HG03039 (cell line): ENCODE results near the gene DGKB.
"Not testable (repeated sequence)": the region's sequence is repeated elsewhere in the genome, so short reads cannot be mapped to it uniquely, and the experiment has no call there.

Source experiments
- ATAC-seq: cut with Tn5 transposase; IDR thresholded peaks from one replicate; pipeline ENCODE4 v1.9.1; 2021; ENCODE audit warnings: mild to moderate bottlenecking, moderate library complexity; ENCODE audit not compliant: unreplicated experiment

The DGKB gene

DNA sequence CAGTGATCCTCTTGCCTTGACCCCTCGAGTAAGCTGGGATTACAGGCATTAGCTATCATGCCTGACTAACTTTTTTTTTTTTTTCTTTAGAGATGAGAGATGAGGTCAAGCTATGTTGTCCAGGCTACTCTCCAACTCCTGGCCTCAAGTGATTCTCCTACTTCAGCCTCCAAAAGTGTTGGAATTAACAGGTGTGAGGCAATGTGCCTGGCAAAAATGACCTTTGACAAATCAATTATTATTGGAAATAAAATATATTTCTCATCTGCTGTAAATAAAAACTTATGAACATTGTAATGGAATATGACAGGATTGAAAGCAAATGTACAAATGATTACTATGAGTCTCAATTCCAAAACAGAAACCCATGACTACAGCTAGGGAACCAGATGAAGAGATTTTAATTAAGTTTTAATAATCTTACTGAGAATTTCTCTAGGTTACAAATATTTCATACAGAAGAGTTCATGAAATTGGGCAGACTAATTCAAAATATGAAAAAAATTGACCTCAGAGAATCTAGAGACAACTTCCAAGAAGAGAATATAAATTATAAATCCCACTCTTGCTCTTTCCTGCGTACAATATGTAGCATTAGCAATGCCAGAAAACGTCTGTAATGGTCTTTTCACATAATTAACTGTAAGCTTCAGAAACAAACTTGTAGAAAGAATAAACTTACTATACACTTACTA is 414.7 kb downstream of the DGKB start:
- no peak for ATAC-seq

DNA sequence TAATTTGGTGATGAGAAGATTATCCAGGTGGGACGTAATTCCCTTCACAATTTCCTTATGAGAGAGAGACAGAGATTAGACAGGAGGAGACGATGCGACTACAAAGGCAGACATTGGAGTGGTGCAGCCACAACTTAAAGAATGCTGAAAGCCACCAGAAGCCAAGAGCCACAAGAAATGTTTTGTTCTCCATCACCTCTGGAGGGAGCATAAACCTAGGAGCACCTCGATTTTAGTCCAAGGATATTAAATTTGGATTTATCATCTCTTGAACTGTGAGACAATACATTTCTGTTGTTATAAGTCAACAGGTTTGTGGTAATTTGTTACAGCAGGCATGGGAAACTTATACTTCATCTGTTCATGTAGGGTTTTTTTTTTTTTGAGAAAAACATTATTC is 418.9 kb downstream of the DGKB start:
- ATAC-seq, result no peak

DNA sequence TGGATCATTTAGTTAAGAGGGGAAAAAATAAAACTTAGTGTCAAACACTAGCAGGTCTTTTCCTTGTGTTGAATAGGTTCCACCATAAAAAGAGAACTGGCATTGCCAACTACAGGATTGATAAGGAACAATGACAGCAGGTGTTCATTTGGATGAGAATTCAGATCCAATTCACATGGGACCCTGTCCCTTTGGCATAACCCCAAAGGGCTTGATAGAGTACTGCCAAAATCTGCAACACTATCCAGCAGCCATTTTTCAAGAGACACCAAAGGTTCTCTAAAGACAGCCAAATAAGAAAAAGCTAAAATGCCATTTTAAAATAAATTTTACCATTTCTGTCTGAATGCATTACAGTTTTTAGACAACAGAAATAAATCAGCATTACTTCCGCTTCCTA is 422.3 kb downstream of the DGKB start:
- ATAC-seq, result no peak

DNA sequence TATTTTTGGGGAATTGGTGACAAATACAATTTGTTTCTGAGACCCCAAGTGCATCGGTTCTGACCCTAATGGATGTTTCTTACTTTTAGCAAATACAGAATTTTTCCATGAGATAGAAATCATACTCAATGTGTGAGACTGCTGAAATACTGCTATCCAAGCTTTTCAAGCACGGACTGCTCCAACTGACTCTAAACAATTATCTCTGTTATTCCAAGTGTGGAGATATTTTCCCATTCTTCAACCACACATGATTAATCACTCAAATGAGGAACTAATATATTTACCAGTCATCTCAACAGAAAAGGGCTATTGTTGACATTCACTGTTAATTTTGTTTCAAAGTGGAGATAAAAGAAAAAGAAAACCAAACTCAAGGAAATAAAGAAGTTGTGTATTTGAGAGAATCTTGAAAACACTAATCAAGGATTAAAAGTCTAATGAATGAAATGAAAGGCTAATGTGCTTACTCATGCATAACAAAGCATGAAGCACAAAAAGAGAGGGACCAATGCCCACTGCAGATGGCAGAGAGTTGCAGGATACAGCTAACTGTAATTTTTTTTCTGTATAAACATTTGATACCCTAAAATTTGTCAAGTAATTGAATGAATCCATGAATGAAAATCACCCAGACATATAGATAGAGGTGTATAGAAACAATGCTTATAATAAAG is 423.6 kb downstream of the DGKB start:
- ATAC-seq, result no peak

DNA sequence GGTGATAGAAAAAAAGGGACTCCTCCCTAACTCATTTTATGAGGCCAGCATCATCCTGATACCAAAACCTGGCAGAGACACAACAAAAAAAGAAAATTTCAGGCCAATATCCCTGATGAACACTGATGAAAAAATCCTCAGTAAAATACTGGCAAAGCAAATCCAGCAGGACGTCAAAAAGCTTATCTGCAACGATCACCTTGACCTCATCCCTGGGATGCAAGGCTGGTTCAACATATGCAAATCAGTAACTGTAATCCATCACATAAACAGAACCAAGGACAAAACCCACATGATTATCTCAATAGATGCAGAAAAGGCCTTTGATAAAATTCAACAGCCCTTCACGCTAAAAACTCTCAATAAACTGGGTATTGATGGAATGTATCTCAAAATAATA is 440.8 kb downstream of the DGKB start:
- ATAC-seq, result not testable (repeated sequence)

DNA sequence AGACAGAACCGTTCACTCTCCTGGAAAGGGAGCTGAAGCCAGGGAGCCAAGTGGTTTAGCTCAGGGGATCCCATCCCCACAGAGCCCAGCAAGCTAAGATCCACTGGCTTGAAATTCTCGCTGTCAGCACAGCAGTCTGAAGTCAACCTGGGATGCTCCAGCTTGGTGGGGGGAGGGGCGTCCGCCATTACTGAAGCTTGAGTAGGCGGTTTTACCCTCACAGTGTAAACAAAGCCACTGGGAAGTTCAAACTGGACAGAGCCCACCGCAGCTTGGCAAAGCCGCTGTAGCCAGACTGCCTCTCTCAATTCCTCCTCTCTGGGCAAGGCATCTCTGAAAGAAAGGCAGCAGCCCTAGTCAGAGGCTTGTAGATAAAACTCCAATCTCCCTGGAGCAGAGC is 443.7 kb downstream of the DGKB start:
- not testable (repeated sequence) for ATAC-seq

DNA sequence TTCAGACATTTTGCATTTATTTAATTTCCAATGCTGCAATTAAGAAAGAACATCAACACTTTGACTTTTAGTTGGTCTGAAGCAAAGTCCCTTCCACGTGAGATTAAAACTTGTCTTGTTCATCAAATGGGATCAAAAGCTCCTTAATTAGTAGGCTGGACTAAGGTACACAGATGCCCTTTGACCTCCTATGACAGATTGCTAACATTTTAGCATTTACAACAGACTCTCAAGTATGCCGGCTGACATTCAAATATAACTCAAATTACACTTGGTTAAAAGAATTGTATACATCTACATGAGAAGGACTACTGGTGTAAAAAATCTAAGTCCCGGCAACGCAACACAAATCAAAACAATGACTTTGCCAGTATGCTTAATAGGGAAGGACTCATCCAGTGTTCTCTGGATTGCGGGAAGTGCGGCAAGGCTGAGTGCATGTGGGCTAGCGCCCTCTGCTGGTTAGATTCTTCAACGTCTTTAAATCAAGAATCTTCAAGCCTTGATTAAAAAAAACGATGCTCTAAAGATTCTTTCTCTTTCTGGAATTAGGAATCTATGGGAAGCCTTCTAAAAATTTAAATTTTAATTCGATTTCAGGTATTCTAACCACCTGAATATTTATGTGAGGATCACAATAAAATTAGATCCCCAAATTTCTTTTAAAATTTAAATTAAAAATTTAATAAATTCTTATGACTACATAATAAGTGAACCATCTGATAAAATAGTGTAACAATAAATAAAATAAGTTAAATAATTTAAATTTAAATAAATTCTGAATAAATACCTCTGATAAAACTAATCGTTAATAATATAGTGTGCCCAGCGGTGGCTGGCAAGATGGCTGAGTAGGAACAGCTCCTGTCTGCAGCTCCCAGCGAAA is 444.7 kb downstream of the DGKB start:
- peak; percentile 65 for ATAC-seq

DNA sequence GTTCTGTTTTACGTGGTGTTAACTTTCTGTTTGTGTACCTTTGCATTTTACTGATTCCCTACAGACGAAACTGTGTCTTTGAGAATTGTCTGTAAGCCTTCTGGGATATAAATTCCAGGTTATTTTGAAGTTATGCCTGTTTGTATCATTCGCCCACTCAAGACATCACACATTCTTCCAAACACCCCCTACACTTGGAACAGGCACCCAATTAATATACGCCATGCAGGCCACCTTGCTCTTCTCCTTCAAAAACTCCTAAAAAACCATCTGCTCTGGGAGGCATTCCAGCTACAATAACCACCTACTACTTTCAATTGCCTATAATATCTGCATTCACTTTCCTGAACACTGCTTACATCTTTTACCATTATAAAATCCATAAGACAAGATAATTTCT is 453.3 kb downstream of the DGKB start:
- no peak for ATAC-seq

DNA sequence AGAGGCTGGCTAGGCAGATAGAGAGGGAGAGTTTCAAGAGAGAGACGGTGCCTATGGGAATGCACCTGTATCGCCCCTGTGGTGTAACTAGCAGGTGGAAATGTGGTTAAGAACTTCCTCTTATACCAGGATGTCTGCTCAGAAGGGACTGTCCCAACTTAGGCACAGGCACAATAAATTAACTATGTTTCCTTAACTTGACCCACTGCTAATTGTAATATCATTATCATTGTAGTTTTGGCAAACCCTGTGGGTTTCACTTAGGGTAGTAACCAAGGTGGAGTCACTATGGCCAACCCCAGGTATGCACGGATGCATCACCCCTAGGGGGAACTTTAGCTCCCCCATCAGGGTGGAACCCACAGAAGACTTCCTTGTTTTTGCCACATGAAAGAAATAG is 455.7 kb downstream of the DGKB start:
- ATAC-seq, result no peak

DNA sequence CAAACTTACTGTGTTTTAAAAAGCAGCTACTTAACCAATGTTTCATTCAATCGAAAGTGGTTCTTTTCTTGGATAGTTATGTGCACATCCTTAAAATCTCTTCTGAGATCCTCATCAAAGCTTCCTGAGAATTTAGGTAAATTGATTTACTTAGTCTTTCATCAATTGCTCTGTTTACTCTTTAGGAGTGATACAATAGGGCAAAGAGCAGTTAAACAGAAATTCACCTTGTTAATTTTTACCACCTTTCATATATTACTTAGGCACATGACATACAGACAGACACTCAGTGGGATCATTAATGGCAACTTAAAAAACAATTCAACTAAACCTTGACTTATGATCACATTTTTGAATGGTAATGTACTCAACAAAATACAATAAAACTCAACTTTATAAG is 456.3 kb downstream of the DGKB start:
- no peak for ATAC-seq

DNA sequence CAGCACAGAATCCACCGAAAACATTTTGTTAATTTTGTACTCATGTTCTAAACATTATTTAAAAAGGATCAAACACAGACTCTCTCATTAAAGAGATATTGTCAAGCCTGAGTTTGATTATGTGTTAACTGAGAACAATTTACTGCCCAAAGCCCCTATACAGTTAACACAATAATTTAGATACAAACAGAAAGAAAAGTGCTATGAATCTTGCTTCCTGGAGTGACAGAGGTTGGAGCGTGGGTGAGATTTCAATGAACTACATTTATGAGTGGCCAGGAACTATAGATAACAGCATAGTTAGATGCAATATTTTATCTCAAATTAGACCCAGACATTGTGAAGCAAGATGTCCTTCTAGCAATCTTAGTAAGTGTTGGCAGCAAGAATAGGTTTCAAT is 464.2 kb downstream of the DGKB start:
- ATAC-seq, result no peak

DNA sequence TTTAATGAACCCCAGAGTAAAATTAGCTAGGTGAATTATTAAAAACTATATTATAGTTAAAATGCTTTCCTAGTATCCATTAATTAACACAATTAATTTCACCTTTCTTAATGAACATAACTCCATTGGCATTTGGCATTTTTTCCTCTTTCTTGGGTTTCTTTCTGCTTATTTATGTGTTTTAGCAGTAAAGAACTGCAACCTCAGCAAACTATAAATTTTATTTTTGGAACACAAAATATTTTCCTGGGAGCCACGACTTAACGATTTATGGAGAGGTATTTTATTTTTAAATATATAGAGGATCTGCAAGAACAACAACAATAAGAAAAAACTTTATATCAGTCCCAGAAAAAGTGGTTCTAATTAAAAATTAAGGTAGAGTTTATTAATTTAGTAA is 465.7 kb downstream of the DGKB start:
- ATAC-seq, result no peak

DNA sequence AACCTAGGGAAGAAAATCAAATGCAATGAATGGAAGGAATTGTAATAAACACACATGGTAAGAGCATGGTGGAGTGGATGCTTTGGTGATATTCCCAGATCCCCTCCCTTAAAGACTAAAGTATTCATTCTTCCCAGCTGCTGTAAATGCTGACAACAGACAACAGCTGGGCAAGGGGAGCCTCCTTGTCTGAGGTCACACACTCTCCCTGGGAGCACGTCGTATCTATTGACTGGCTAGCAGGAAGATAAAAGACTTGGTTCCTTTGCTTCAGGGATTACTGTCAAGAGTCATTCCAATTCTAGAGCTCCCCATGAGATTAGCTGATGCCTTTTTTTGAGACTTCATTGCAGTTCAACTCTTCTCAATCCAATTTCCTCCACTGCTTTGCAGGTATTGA is 469.6 kb downstream of the DGKB start:
- no peak for ATAC-seq

DNA sequence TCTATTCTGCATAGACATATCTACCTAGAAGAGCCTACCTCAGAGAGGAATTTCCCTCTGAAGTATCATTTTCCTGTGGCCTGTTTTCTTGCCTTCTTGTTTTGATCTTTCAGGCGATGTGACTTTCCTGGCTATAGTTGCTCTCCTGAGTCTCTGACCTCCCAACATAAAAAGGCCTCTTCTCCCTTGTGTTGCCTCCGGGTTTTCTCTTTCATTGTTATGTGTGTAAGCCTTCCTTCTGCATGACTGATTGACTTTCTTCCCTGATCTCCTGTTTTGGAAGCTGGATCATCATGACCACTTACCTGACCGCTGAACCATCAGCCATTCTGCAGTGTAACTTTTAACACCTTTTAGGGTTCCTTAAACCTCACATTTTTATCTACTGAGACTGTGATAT is 471.6 kb downstream of the DGKB start:
- no peak for ATAC-seq

DNA sequence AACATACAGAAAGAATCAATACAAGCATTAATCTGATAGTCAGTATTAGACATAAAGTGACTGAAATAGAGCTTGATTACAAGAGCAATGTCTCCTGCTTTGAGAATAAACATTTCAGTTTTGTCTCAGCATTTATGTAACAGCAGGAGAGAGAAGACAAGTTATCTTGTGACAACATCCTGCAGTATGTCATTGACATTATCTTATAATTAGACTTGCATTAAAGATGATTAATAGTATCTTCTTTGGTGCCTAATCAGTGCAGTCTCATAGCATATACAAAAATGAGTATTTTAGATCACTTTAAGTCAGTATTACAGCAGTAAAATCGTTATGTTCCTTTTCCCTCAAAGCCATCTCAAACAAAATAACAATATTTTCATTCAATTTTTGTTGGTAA is 477.0 kb downstream of the DGKB start:
- no peak for ATAC-seq

DNA sequence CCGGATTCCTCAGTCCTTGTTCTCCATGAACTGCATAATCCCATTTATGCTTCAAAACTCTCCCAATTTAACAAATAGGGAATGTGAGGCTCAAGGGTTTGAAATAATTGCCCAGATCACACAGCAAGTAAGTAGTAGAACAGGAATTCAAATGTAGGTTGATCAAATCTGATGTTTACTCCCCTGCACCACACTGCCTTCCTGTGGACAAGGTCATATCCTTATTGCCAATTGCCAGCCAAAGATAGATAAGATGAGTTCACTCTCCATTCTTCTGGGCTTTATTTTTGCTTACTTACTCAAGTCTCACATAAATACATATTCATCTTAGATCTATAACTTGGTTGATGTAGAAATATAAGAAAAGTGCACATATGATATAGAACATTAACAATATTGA is 477.9 kb downstream of the DGKB start:
- no peak for ATAC-seq

DNA sequence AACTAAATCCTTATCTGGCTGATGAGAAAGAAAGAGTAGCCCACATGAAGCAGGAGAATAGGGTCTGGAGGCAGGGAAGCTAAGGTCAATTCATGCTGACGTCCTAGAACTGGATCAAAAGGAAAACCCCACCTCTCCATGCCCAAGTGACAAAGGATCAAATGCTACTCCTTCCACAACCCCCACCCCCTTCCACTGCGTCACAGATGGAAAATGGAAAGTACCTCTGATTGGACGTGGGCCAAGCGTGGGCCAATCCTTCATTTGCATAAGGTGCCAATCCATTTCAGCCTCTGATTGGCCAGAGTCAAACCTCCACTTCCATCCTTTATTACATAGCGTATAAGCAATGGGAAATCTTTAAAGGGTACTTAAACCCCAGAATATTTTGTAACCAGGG is 481.8 kb downstream of the DGKB start:
- ATAC-seq, result no peak

DNA sequence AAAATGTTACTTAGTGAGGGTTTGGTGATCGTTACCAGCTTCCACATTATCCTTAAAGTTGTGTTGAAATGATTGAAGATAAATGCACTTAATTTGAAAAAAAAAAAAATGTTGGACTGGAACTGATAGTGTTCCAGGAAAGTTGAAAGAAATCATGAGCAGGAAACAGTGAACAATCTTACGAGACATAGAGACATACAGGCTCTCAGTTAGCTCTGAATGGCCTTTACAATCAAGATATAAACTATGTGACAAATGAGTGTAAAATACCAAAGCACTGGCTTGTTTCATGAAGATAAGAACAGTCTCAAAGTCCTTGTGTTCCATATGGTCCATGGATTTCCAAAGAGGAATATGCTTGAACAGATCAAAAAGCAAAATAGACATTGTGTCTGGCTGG is 483.0 kb downstream of the DGKB start:
- ATAC-seq, result no peak

DNA sequence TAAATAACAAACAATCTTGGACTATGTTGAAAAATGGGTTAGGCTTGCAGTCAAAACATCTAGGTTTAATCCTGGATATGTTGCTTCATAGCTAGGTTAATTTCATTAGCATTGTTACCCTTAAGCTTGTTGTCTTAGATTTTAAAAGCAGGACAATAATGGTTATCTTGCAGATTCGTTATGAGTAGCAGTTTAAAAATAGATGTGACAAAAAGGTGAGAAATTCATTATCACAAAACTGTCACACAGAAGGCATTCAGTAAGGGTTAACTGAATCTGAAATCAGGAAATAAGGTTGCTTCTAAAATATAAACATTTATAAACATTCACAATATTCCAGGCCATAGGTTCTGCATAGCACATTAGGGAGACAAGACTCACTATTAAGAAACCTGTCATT is 483.9 kb downstream of the DGKB start:
- no peak for ATAC-seq

DNA sequence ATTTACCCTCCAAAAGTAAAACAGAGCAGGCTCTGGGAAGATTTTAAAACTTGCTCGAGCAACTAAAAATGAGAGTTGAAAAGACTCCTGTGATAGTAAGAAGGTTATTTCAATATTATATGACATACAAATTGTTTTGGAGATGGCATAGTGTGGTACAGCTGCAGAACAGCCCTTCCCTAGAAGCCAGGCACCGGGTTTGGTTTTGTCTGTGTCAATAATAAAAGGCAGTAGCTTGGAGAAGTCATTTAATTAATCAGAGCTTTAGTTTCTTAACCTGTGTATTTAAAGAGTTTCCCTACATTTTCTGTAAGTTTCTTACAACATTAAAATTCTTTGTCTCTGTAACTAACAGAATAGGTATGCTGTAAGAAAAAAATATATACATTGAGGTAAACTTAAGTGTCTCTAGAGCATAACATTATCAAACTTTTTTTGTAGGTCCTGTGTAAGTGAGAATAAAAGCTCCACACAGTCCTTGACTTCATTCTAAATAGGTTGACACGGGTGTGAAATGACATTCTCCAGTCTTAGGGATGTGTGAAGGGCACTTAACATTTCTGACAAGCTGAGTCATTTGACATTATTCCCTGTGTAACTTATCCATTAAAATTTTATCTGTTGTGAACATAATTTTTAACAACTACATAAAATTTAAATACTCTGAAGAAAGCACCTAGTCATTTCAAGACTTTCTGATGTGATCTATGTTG is 488.1 kb downstream of the DGKB start:
- no peak for ATAC-seq
